HG02759 (cell line): ENCODE data around the gene SGTA.

ENCODE experiments used
- ATAC-seq: cut with Tn5 transposase; IDR thresholded peaks from one replicate; pipeline ENCODE4 v1.9.1; 2021; ENCODE audit warnings: mild to moderate bottlenecking, moderate library complexity; ENCODE audit not compliant: unreplicated experiment

Gene SGTA

DNA sequence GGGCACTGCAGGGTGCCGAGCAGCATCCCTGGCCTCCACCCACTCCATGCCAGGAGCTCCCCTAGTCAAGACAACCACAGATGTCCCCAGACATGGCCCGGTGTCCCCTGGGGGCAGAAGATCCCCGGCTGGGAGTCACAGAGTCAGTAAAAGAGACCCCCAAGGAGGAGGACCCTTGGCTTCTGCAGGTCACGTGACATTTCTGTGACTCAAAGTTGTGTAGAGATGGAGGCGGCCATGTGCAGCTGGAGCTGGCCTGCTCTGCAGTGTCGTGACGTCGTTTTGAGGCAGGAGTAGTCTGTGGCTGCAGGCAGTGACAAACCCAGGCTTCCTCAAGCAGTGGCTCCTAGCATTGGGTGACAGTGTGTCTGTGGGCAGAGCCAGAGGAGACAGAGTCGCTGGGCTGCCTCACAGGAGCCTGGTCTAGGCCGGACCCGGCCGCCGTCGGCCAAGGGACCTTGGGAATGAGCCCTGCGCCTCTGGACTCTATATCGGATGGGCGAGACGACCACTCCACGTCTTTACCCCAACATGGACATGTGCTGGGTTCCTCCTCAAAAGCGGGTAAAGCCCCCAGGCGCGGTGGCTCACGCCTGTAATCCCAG lies 54.2 kb downstream of the SGTA start:
- no peak for ATAC-seq

DNA sequence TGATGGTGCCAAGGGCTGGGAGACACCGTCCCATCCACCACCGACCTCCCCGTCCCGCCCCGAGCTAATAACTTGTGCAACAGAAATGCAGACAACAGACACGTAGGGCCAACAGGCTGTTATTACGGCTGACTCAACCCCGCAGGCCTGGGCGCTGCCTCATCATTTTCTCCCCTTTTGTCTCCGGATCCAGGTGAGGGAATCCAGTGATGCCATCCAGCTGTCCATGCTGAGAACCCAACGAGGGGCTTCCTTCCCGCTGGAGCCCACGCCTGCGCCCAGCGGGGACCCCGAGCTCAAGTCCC lies 55.5 kb downstream of the SGTA start:
- no peak for ATAC-seq

DNA sequence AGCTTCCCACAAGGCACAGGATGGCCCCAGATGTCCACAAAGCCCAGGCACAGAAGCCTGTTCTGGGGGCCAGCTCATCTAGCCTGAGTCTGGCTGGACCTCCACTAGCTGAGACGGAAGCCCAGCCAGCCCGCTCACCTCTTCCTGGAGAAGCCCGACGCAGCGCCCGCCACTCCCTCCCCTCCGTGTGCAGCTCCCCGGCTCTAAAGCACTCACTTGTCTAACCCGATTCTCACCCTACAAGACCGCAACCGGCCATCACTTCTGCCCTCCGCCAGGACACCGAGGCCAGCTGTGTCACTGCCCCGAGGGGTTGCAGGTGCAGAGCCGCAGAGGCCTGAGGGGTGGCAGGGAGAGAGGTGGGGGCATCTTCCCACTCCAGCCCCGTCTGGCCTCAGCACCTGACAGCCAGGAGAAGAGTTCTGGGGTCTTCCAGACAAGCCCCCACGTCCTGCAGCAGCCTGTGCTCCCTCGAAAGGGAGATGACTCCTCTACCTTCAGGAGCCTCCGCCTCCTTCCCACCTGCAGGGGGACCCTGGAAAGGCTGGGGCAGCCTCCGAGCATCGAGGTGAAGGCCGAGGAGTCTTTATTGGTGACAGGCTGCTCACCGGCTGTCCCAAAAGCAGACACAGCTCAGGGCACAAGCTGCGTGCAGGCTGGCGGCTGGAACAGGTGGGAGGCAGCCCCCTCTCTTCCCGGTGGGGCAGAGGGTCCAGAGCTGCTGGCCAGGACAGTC lies 56.0 kb downstream of the SGTA start:
- no peak for ATAC-seq

DNA sequence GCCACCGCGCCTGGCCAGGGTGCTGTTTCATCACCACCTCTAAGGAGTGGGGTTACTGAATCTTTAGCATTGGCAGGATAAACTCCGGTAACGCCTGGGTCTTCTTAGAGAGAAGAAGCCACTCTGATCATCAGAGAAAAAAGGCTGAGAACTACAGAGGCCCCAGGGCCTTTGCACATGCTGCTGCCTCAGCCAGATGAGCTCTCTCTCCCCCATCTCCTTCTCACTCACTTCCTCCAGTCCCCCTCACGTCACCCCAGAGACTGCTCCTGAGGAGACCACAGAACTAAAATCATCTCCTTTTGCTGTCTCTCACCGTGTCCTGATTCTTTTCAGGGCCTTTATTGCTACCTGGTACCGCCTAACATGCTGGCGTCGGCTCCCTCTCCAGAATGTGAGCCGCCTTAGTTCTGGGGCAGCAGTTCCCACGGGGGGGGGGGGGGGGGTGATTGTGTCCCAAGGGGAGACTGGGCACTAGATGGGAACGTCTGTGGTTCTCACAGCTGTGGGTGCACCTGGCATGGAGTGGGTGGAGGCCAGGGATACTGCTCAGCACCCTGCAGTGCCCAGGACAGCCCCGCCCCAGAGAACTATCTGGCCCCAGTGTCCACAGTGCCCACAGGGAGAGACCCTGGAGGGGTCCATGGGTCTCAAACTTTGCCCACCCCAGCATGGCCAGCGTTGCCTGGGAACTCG lies 56.8 kb downstream of the SGTA start:
- ATAC-seq: no peak

DNA sequence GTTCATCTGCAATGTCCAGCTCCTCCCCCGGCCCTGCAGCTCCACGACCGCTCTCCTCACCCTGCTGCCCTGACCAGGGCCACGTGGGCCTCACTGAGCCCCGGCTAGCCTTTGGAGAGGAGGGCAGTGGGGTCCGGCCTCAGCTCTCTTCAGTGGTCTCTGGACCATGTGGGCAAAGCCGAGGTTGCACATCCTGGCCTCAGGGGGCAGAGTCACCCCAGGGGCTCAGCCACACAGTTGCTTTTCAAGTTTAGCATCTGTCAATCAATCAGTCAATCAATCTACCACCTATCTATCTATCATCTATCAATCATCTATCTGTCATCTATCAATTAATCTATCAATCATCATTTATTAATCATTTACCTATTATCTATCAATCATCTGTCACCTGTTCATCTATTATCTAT lies 58.9 kb downstream of the SGTA start:
- no peak for ATAC-seq

DNA sequence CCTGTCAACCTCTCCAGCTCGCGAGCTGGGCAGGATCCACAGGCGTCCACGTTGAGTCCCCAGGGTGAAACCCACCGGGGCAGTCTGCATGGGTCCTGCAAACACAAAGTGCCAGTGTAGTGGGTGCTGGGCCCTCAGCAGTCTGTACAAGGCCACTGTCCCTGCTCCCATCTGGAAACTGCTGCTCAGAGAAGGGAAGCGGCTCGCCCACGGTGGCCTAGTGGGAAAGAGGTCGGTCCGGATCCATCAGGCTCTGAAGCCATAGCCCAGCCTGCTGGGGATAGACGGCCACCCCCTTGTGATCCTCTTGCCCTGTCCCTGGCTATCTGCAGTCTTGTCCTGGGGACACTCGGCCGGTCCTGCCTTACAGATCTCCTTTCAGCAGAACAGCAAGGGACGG lies 59.3 kb downstream of the SGTA start:
- ATAC-seq: no peak

DNA sequence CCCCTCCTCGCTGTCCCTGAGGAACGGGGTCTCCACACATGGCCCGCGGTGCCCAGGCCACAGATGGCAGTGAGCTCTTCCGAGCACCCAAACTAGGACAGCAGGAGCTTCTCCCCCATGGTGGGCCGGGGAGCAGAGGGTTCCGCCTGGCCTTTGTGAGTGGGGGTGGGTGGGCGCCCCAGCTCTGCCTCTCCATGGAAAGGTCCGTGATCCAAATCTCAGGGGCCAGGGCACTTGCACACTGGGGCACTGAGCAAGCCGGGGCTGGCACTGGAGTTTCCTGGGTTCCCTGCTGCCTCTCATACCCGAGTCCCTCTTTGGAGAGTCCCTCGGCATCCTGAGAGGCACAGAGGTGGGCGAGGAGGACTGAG lies 59.7 kb downstream of the SGTA start:
- no peak for ATAC-seq

DNA sequence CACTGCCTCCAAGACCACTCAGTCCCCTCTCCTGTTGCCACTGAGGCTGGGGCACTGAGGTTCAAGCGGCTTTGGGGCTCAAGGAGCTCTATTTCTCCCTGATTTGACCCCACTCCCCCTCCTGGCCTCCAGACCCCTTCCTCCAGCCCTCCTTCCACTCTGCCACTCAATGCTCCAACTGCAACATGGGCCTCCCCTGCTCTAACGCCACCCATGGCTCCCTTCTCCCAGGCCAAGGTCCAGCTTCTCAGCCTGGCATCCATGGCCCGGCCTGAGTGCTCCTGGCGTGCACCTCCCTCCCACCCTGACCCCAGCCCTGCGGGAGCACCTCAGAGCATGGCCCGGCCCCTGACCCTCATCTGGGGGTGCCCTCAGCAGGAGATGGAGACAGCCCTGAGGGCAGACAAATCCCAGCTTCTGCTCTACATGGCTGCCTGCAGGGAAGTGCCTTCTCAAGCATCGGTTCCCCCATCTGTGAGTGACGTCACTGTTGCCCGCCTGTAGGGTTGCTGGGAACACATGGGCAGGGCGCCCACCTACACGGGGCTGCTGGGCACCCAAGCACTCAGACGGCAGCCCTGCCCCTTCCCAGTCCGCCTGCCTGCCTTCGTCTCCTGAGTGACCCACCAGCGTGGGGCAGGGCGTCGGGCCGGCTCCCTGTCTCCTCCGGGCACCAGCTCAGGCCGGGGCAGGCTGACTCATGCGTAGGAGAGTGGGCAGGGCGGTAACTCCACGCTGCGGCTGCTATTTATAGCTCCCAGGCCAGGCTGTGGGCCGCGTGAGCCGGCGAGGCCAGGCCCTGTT lies 60.3 kb downstream of the SGTA start:
- ATAC-seq: no peak

DNA sequence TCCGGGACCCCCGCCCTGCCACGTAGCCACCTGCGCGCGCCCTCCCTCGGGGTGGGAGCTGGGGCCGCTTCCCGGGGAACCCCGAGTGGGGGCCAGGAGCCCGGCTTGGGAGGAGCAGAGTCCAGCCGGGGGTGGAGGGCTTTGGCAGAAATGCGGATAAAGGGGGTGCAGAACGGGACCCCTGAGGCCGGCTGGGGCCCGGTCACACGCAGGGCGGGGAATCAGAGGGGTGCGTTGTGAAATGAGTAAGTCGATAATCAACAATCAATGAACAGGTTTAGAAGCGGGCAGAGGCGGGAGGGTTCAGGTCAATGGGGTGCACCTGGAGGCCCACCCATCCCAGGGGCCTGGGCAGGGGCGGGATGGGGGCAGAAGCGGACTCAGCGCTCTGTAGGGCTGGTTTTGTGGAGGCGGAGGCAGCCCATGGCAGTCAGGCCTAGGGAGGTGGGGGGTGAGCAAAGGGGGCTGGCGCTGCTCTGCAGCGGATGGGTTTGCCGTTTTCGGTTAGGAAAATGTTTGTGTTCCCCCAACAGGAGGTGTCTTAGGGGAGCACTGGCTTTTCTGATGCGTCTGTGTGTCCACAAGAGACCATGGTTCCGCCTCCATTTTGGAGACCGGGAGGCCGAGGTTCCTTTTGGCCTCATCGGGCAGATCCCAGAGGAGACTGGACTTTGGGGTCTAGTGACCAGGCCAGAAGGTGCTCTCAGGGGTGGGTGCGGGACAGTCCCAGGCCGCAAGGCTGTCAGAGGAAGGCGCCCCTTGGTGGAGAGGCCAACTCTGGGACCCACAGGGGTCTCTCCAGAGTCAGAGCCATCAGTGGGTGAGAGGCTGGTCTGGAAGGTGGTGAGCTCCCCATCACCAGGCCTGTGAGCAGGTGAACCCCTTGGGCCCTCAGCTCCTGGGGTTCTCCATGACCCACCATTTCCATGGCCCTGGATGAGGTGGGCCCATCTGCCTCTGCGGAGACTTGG lies 61.2 kb downstream of the SGTA start:
- ATAC-seq: no peak

DNA sequence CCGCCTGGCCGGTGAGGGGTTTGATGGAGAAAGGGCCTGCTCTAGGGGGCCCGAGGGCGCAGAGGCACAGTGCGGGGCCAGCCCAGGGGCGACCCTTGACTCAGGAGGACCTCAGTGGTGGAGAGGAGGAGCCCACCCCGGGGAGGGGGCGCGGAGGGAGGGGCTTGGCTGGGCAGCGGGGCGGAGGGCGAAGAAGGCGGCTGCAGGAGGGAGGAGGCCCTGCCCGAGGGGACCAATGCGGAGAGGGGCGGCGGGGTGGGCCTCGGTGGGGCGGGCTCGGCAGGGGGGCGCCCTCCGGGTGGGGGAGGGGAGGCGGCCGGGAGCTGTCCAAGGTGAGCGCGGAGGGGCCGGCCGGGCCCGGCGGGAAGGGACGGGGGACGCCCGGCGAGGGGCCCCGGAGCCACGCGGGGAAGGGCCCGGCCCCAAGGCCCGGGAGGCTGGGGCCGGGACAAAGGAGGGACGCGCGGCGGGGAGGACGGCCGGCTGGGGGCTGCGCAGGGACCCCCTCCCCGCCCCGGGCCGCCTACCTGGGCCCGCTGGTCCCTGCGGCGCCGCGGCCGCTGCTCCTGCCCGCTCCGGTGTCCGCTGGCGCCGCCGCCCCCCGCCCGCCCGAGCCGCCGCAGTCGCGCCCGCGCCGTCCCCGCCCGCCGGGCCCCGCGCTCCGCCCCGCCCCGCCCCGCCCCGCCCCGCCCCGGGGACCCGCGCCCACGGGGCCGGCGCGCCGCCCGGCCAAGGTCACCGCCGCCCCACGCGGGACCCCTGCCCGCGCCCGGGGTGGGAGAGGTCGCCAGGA lies 62.1 kb downstream of the SGTA start, which contains the start of gene DIRAS1:
DIRAS1 (minus strand) TSS at position 596 of the 793 bp plus-strand sequence. CDS start 3,566 bp downstream, outside the sequence.
- ATAC-seq: no peak

DNA sequence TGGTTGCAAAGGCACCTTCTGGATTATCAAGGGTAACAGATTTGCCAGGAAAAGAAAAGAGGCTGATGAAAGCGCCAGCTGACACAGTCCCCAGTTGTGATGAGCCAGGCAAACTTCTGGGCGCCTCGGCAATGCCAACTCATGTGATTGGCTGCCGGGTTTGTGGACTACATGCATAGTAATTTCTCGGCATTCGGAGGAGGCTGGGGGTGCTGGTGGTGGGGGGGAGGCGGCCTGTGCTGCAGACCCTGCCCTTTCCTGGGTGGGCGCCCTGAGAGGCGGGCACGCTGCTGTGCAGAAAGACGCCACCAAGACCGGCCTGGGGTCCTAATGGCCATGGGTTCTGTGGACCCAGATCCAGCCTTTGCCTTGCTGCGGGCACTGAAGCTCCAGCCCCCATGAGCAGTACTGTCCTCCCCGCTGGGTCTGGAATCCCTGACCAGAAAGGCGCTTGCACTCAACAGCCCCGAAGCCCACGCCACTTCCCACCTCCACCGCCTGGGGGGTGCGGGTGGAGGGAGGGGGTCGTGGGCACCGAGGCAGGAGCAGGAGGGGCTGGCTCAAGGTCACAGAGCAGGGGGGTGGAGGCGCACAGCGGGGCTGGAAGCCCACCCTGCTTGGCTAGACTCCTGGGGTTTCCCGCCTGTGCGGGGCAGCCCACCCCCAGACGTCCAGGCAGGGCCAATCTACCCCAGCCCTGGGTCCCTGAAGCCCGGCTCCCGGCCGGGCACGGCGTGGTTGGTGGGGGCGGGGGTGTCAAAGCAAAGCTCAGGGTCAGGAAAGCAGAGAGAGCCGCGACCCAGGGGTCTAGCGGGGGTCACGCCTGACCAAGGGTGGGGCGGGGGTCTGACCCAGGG lies 62.9 kb downstream of the SGTA start:
- no peak for ATAC-seq

DNA sequence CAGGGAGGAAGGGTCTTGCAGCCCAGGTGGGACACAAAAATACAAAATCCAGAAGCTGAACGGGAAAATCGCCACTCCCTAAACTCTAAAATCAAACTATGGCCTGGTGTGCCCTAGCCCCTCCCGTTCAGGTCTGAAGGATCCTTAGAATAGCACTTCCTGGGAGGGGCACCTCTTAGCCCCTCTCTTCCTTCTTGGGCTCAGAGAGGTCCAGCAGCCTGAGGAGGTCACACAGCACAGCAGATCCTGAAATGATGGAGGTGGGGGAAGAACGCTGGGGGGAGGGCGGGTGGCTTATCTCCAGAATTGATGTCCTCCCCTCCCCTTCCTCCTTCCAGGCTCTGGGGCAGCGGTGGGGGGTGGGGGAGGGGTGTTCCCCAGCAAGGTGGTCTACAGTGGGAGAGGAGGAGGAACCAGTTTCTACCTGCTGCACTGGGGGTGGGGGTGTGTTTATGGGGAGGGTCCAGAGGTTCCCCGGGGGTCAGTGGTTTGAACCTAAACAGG lies 63.8 kb downstream of the SGTA start:
- ATAC-seq: no peak

DNA sequence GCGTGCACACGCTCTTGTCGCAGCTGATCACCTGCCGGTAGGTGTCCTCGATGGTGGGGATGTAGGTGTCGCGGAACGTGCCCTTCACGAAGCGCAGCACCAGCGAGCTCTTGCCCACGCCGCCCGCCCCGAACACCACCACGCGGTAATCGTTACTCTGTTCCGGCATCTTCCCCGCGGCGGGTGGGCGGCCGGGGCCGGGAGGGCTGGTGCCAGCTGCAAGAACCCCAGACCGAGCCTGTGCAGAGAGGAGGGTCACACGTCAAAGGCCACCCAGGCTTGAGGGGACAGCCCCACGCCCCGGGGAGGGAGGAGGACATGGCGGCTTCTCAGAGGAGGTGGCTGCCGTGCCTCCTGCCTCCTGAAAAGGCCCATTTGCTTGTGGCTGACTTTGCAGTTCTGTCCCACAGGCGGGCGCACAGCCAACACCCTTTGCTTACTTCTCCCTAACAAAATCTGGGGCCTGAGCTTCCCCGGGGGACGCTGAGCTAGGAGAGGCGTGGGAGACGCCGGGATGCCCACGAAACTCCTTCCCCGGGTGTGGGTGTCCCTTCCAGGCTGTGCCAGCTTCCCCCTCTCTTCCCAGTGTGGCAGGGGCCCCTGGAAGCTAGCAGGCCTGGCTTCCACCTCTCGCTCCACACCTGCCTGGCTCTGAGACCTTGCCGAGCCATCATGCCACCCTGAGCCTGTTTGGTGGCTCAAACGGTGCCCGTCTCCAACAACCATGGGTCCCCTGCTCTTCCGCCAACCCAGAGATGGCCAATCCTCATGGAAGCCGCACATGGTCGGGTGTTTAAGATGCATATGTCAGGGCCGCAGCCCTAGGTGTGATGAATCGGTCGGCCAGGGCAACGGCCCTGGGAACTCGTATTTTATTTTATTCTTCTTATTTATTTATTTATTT lies 65.2 kb downstream of the SGTA start:
- ATAC-seq: no peak

DNA sequence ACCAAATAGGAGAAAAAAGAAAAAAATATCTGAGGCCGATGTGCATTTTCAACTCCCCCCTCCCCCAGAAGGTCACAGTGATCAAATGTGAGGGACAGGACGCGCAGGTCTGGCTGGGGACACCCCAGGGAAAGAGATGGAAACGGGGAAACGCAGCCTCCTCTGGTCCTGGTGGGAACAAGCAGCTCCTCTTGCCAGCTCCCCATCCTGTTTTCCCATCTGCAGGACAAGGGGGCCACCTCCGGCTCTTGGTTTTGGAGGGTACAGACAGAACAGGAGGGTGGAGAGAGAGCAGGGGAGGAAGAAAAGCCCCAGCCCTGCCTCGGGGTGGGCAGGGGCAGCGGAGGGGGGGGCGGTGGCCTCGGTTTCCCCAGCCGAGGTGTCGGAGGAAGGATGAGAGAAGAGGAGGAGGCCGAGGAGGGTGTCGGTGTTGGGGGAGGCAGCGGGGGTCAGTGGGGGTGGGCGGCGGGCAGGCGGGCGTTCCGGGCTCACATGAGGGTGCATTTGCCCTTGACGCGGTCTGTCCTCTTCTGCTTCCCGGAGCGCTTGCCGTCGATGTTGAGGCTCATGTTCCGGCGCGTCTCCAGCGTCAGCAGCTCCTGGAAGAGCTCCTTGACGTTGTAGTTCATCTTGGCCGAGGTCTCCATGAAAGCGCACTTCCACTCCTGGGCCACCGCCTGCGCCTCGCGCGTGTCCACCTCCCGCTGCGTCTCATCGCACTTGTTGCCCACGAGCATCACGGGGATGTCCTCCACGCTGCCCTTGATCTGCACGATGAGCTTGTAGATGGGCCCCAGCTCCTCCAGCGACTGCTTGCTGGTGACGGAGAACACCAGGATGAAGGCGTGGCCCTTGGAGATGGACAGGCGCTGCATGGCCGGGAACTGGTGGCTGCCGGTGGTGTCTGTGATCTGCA lies 66.1 kb downstream of the SGTA start:
- ATAC-seq: no peak

DNA sequence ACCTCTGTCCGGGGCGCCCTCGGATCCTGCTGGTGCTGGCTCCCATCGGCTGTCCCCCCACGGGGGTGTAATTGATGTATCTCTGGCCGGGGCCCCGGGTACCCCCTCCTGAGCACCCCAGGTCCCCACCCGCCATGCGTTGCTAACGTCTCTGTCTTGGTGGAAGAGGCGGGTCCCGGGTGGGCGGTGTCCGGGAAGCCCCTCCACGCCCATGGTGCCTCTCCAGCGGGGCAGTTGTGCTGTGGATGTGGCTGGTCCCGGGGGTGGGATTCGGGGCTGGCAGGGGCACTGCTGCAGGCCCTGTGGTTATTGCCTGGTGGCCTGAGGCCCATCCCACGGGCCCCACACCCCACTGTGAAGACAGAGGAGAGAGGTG lies 66.8 kb downstream of the SGTA start:
- ATAC-seq: no peak

DNA sequence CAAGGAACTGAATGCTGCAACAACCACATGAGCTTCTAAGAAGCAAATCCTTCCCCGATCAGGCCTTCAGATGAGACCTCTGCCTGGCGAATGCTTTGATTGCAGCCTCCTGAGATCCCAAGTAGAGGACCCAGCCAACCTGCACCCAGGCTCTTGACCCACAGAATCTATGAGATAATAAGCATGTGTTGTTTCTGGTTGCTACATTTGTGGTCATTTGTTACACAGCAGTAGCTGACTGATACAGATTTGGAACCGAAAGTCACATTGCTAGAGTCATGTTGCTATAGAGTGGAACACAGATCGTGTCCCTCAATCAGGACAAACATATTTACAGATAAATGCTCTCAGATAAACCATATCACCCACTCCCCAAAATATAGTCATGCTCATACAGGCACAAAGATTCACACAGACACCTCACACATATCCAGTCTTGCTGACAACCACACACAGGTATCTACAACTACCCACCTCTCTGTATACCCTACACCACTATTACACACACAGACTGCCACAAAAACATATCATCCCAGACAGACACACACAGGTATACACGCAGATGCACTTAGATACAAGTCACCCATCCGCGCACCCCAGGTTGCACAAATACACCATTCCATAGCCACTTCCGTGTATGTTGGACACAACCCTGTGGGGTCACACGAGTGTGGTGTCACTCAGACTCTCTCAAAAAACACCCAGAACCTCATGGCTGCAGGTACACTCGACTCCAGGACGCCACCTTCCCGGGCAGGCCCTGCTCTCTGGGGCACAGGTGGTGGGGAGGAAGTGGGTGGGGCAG lies 67.4 kb downstream of the SGTA start:
- ATAC-seq: no peak
